ENCODE measurements around the gene ONECUT1.

ONECUT1 gene

DNA sequence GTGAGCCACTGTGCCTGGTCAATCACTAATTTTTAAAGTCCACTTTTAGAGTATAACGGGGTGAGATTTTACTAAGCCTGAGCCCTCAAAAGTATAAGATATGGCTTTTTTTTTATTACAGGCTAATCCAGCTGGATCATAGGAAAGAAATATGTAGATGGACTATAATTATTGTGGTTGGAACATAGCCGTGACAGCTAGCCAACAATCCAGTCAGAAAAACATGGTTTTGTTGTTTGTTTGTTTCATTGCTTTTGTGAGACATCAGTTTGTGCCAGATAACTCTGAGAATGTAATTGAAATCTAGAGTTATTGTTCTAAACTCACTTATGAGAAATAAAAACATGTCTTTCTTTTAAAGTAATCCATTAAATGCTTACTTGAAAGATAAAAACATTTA, 73.6 kb downstream of the ONECUT1 start:
- TF ChIP-seq GATA3 (IDR thresholded peaks at IDR 0.05; ENCODE audit: low read depth, low read length): no peak
- TF ChIP-seq GATA2 (IDR thresholded peaks at IDR 0.05; ENCODE audit: low read depth, low read length): no peak

GRCh38 chr15:52715411-52715810, 74.7 kb downstream of the ONECUT1 start:
- TF ChIP-seq GATA3 (IDR thresholded peaks at IDR 0.05; ENCODE audit: low read depth, low read length) (no peak), GATA2 (IDR thresholded peaks at IDR 0.05; ENCODE audit: low read depth, low read length) (no peak)

GRCh38 chr15:52714968-52715367, 75.2 kb downstream of the ONECUT1 start:
- TF ChIP-seq GATA2 (IDR thresholded peaks at IDR 0.05; ENCODE audit: low read depth, low read length) (no peak), GATA3 (IDR thresholded peaks at IDR 0.05; ENCODE audit: low read depth, low read length) (no peak)

DNA sequence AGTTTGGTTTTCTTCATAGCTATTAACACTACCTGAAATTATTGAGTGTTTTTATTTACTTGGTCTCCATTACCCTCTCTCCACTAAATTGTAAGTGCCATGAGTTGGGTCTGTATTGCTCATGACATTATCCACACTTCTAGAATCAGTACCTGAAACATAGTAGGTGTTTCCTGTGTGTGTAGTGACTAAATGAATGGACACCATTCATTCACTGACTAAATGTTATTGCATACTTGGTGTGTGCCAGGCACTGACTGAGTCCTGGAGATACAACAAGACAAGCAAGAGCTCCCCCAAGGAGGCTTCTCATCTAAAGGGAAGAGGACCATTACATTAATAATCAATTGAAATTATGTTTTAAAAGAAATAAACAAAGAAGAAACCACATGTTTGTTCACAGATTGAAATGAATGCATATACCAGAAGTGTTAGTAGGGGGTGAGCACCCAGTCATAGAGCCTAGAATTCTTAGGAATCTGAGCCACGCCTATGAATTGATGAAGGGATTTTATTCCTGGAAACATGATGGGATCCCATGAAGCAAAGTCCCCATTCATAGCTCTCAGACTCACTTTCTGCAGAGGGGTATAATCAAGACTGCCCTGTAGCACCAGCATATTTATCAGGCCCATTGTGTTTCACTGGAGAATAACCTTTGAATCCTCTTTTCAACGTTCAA, 79.3 kb downstream of the ONECUT1 start:
- TF ChIP-seq GATA3 (IDR thresholded peaks at IDR 0.05; ENCODE audit: low read depth, low read length) (no peak), GATA2 (IDR thresholded peaks at IDR 0.05; ENCODE audit: low read depth, low read length) (no peak)

DNA sequence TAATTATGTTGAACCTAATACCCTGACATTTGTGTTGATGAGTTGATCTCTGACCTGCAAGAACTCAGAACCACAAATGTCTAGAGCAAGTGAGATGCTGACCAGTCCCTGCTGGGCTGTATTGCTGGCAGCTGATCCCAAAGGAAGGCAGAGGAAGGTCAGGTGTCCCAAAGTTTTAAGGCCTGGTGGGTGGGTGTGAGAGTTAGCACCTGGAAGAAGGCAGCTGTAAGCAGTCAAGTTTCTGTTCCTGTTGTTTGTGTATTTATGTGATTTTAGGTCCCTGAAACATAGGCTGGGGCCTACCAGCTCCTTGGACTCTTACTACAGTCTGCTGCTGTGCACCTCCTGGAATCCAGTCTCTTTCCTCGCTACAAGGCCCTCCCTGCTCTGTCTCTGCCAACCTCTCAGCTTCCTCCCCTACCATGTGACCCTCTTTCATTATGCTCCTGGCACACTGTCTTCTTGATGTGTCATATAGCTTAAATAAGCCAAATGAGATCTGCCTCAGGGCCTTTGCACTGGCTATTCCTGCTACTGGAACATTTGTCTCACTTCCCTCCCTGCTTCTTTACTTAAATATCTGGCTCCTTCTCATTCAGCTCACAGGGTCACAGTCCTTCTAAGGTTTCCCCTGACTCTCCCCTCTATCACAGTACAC, 80.0 kb downstream of the ONECUT1 start:
- TF ChIP-seq GATA2 (IDR thresholded peaks at IDR 0.05; ENCODE audit: low read depth, low read length) (no peak), GATA3 (IDR thresholded peaks at IDR 0.05; ENCODE audit: low read depth, low read length) (no peak)

- no peak for TF ChIP-seq GATA2 (IDR thresholded peaks at IDR 0.05; ENCODE audit: low read depth, low read length)
- TF ChIP-seq GATA3 (IDR thresholded peaks at IDR 0.05; ENCODE audit: low read depth, low read length): no peak
Observed at GRCh38 chr15:52709187-52709981, 80.8 kb downstream of the ONECUT1 start.
